Erythroblast (primary cell): ENCODE measurements around the gene NT5C1B.

Experiments
- GATA1 ChIP-seq: IDR thresholded peaks from 2 replicates; pipeline ENCODE4 v1.6.1; 2011; ENCODE audit warnings: low read depth, mild to moderate bottlenecking, control low read depth, low read length, moderate library complexity
- POLR2A ChIP-seq: IDR thresholded peaks from 2 replicates; pipeline ENCODE4 v1.6.1; 2011; ENCODE audit warnings: mild to moderate bottlenecking, low read length

GRCh38 chr2:18593496-18593895 lies 4.1 kb upstream of the NT5C1B start:
- TF ChIP-seq POLR2A = no peak
- no peak for TF ChIP-seq GATA1
